Left cardiac atrium (tissue), 4 donors: ENCODE results near the gene TBCCD1. TPM values are rescaled to one million over a fixed set of nuclear protein-coding genes. Genes with fewer than 3 reads are reported as not detected.
A peak's percentile ranks its signal among the peaks of the same experiment; 100 is the strongest.
"Not testable (repeated sequence)": the region's sequence is repeated elsewhere in the genome, so short reads cannot be mapped to it uniquely, and the experiment has no call there.

Experiments
- ATAC-seq, 2 donors: fragments of 200-7000 bp; cut with Tn5 transposase; one replicate each; pipeline ENCODE4 v1.9.1; 2020; ENCODE audit warnings: mild to moderate bottlenecking in 2 of 2, moderate library complexity in 2 of 2
- DNase-seq: peaks from one replicate; pipeline ENCODE4 v3.0.0-alpha.2; 2020
- intact Hi-C, 2 donors: fragments of 100-400 bp; cut with DNase I; formaldehyde crosslinking; loops; one replicate each; pipeline versions ENCODE4 v1.14.1 to v1.15.1; 2022 to 2023
- total RNA-seq, 2 donors: library from RNA; stranded (reverse); fragmentation: NEBNext Ultra II Directional; extraction: Animal tissue kit (Norgen Biotek cat#: 25700); gene quantifications; one replicate each; pipeline ENCODE4 v1.2.1, GENCODE V29; 2021
- donor health status: DM: no; HTN: yes; CAD: no.
- donor health status: DM: no; HTN: yes; CAD: no; lungs with severe emphysema.
- donor health status: DM: yes; HTN: yes; CAD: no.
- donor health status: Dilated cardiomyopathy.

TBCCD1 gene
- total RNA-seq, 2 donors from 2014 or later: 6.8 to 7.8 TPM

GRCh38 chr3:186570096-186570940 lies 3.2 kb upstream of the TBCCD1 start, which contains the start of gene DNAJB11:
Gene DNAJB11 (plus strand): TSS chr3:186570720. CDS start chr3:186570898, 178 bp downstream.
- ATAC-seq: peak; percentile 92 to 97
- intact Hi-C loops: no loop called here
- DNase-seq: peak; percentile 100

- ATAC-seq: no peak
- intact Hi-C loops: no loop called here
- DNase-seq: no peak
These were observed 2.6 kb upstream of the TBCCD1 start for GRCh38 chr3:186569779-186570095.

- DNase-seq, intact Hi-C loops, ATAC-seq: not testable (repeated sequence)
These were observed 2.2 kb upstream of the TBCCD1 start for GRCh38 chr3:186569361-186569760.

- no peak for DNase-seq
- intact Hi-C loops: no loop called here
- no peak for ATAC-seq
These were observed 417 bp downstream of the TBCCD1 start for GRCh38 chr3:186566772-186567071.

GRCh38 chr3:186564586-186564985 lies 2.6 kb downstream of the TBCCD1 start:
- ATAC-seq: no peak
- intact Hi-C loops: no loop called here
- no peak for DNase-seq

- intact Hi-C loops: no loop called here
- no peak for ATAC-seq
These were observed 14.6 kb downstream of the TBCCD1 start for GRCh38 chr3:186552408-186553031.

GRCh38 chr3:186551387-186551786 lies 15.8 kb downstream of the TBCCD1 start:
- intact Hi-C loops: no loop called here

More at GRCh38 chr3:186552408-186553031, 14.6 kb downstream of the TBCCD1 start:
- DNase-seq: no peak

GRCh38 chr3:186549497-186549896 lies 17.6 kb downstream of the TBCCD1 start:
- DNase-seq (no peak), ATAC-seq (no peak)
- intact Hi-C loops: loop anchor here in 1 of 2 donors (5.0 kb wide), 1 partner anchor 557 kb away; no protein-coding TSS in a partner anchor

More at GRCh38 chr3:186551387-186551786, 15.8 kb downstream of the TBCCD1 start:
- ATAC-seq (no peak), DNase-seq (no peak)

GRCh38 chr3:186544281-186544680 lies 22.9 kb downstream of the TBCCD1 start, which contains the start of gene CRYGS:
Gene CRYGS (minus strand): TSS chr3:186544380. CDS start chr3:186544326, 54 bp downstream.
- ATAC-seq (no peak), DNase-seq (no peak)
- intact Hi-C loops: loop anchor here in 1 of 2 donors (5.0 kb wide), 2 partner anchors 267 to 282 kb away; no protein-coding TSS in a partner anchor

GRCh38 chr3:186540835-186541226 lies 26.3 kb downstream of the TBCCD1 start:
- no peak for DNase-seq
- ATAC-seq: no peak
- intact Hi-C loops: loop anchor here in 1 of 2 donors (5.0 kb wide), 2 partner anchors 264 to 279 kb away; no protein-coding TSS in a partner anchor

GRCh38 chr3:186540221-186540834 lies 26.8 kb downstream of the TBCCD1 start:
- DNase-seq (peak; percentile 58), ATAC-seq (peak; percentile 73 to 86)

GRCh38 chr3:186538779-186539178 lies 28.4 kb downstream of the TBCCD1 start:
- intact Hi-C loops: loop anchor here (5.0 to 10.0 kb wide), 2 partner anchors 284 to 551 kb away; no protein-coding TSS in a partner anchor
- ATAC-seq (no peak), DNase-seq (no peak)

More at GRCh38 chr3:186540221-186540834, 26.8 kb downstream of the TBCCD1 start:
- intact Hi-C loops: loop anchor here in 1 of 2 donors (5.0 kb wide), 2 partner anchors 263 to 278 kb away; no protein-coding TSS in a partner anchor

GRCh38 chr3:186536883-186537844 lies 30.0 kb downstream of the TBCCD1 start:
- peak; percentile 55 to 58 for ATAC-seq
- no peak for DNase-seq
- intact Hi-C loops: loop anchor here (5.0 to 10.0 kb wide), 2 partner anchors 282 to 550 kb away; no protein-coding TSS in a partner anchor

- intact Hi-C loops: loop anchor here in 1 of 2 donors (10.0 kb wide), 1 partner anchor 279 kb away; no protein-coding TSS in a partner anchor
- ATAC-seq: peak in 1 of 2 donors; percentile 38
These were observed 32.9 kb downstream of the TBCCD1 start for GRCh38 chr3:186534113-186534669.

GRCh38 chr3:186532598-186533072 lies 34.5 kb downstream of the TBCCD1 start:
- no peak for DNase-seq
- no peak for ATAC-seq
- intact Hi-C loops: loop anchor here in 1 of 2 donors (10.0 kb wide), 1 partner anchor 278 kb away; no protein-coding TSS in a partner anchor

More at GRCh38 chr3:186534113-186534669, 32.9 kb downstream of the TBCCD1 start:
- DNase-seq: no peak

GRCh38 chr3:186531694-186532093 lies 35.4 kb downstream of the TBCCD1 start:
- DNase-seq, ATAC-seq: not testable (repeated sequence)
- intact Hi-C loops: loop anchor here in 1 of 2 donors (10.0 kb wide), 1 partner anchor 277 kb away; no protein-coding TSS in a partner anchor

GRCh38 chr3:186530415-186530814 lies 36.7 kb downstream of the TBCCD1 start:
- DNase-seq (no peak), ATAC-seq (no peak)
- intact Hi-C loops: loop anchor here in 1 of 2 donors (10.0 kb wide), 1 partner anchor 276 kb away; no protein-coding TSS in a partner anchor
